Left lung (tissue), 10 donors: ENCODE measurements around the gene NOL4L. TPM values are rescaled to one million over a fixed set of nuclear protein-coding genes. Genes with fewer than 3 reads are reported as not detected.

Source experiments
- ATAC-seq: fragments of 200-7000 bp; cut with Tn5 transposase; one replicate; pipeline ENCODE4 v1.9.1; 2020; ENCODE audit warnings: moderate library complexity
- DNase-seq, 4 donors: peaks; one replicate each; pipeline ENCODE4 v3.0.0-alpha.2; 2013 to 2020
- H3K27ac ChIP-seq, 2 donors: fragments of 200-600 bp; sonication (generic) in 1 of 2; one replicate each; pipeline versions ENCODE4 v1.5.0 to v1.8.0; 2020 to 2021
- H3K27me3 ChIP-seq, 2 donors: fragments of 200-600 bp; sonication (generic) in 1 of 2; one replicate each; pipeline versions ENCODE4 v1.5.0 to v1.8.0; 2020 to 2021
- H3K36me3 ChIP-seq, 2 donors: fragments of 200-600 bp; sonication (generic) in 1 of 2; one replicate each; pipeline versions ENCODE4 v1.5.0 to v1.8.0; 2020 to 2021
- H3K4me1 ChIP-seq, 2 donors: fragments of 200-600 bp; one replicate each; pipeline ENCODE4 v1.8.0; 2021
- H3K4me3 ChIP-seq, 2 donors: fragments of 200-600 bp; sonication (generic) in 1 of 2; one replicate each; pipeline versions ENCODE4 v1.5.0 to v1.8.0; 2020 to 2021; ENCODE audit warnings: mild to moderate bottlenecking in 1 of 2
- H3K9me3 ChIP-seq, 2 donors: fragments of 200-600 bp; sonication (generic) in 1 of 2; one replicate each; pipeline versions ENCODE4 v1.5.0 to v1.8.0; 2020 to 2021
- intact Hi-C, 2 donors: fragments of 100-400 bp; cut with DNase I; formaldehyde crosslinking; loops; one replicate each; pipeline versions ENCODE4 v1.11.2 to v1.14.2; 2022
- polyA plus RNA-seq, 6 donors: library from polyadenylated mRNA; unstranded; fragments of 120-200 nt; gene quantifications; one replicate each; pipeline ENCODE4 v1.2.1, GENCODE V29; 2013; ENCODE audit not compliant: insufficient read length in 6 of 6
- total RNA-seq, 2 donors: library from RNA; stranded (reverse); fragmentation: NEBNext Ultra II Directional; extraction: Animal tissue kit (Norgen Biotek cat#: 25700); gene quantifications; one replicate each; pipeline ENCODE4 v1.2.1, GENCODE V29; 2021
- TF ChIP-seq, protein P1 (sequence below), 2 donors: fragments of 200-600 bp; sonication (generic) in 1 of 2; IDR thresholded peaks; one replicate each; pipeline versions ENCODE4 v1.5.0 to v1.8.0; 2021; ENCODE audit warnings: antibody characterized with exemption in 2 of 2
- donor health status: DM: no; HTN: yes; CAD: no.
- donor health status: DM: no; HTN: no; CAD: no.

NOL4L gene
- total and polyA plus RNA-seq, 8 donors = 16.7 to 49.0 (median 40.7) TPM

DNA sequence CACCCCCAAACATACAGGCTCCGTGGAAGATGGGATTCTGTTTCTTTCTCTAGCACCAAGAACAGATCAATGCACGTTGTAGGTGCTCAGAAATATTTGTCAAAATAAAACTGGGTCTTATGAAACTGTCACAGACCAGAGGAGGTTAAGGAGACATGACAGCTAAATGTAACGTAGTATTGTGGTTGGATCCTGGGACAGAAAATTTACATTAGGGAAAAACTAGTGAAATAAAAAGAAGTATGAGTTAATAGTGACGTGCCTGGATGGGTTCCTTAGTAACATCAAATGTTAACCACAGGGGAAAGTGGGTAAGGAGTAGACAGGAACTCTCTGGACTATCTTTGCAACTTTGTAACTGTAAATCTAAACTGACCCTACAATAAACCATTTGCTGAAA is 31.5 kb downstream of the NOL4L start:
- Histone ChIP-seq H3K4me1 (no peaks in the 10 kb centered on the region), H3K9me3 (no peaks in the 10 kb centered on the region), H3K4me3 (no peak overlapping the region), H3K27me3 (peaks cover 0 to 11% of the 10 kb centered on the region in 2 donors), H3K36me3 (no peaks in the 10 kb centered on the region), H3K27ac (no peak overlapping the region)
- TF ChIP-seq, protein P1, sequence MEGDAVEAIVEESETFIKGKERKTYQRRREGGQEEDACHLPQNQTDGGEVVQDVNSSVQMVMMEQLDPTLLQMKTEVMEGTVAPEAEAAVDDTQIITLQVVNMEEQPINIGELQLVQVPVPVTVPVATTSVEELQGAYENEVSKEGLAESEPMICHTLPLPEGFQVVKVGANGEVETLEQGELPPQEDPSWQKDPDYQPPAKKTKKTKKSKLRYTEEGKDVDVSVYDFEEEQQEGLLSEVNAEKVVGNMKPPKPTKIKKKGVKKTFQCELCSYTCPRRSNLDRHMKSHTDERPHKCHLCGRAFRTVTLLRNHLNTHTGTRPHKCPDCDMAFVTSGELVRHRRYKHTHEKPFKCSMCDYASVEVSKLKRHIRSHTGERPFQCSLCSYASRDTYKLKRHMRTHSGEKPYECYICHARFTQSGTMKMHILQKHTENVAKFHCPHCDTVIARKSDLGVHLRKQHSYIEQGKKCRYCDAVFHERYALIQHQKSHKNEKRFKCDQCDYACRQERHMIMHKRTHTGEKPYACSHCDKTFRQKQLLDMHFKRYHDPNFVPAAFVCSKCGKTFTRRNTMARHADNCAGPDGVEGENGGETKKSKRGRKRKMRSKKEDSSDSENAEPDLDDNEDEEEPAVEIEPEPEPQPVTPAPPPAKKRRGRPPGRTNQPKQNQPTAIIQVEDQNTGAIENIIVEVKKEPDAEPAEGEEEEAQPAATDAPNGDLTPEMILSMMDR (IDR thresholded peaks at IDR 0.05) = no peak
- no peak for ATAC-seq
- intact Hi-C loops = no loop called here
- no peak for DNase-seq

DNA sequence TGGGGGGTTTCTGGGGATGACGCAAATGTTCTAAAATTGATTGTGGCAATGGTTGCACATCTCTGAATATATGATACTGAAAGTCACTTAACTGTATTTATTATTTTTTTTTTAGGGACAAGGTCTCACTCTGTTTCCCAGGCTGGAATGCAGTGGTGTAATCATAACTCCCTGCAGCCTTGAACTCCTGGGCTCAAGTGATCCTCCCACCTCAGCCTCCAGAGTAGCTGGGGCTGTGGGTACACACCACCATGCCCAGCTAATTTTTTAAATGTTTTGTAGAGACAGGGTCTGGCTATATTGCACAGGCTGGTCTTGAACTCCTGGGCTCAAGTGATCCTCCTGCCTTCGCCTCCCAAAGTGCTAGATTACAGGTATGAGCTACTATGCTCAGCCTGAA is 33.4 kb downstream of the NOL4L start:
- peaks cover 0 to 2% of the 10 kb centered on the region in 2 donors for H3K27me3 ChIP-seq
- TF ChIP-seq, protein P1 (IDR thresholded peaks at IDR 0.05) = no peak
- H3K4me1 ChIP-seq = no peaks in the 10 kb centered on the region
- DNase-seq (no peak), ATAC-seq (no peak)
- H3K36me3 ChIP-seq = no peaks in the 10 kb centered on the region
- intact Hi-C loops = no loop called here
- no peak overlapping the region for H3K27ac ChIP-seq
- no peak overlapping the region for H3K4me3 ChIP-seq
- no peaks in the 10 kb centered on the region for H3K9me3 ChIP-seq

DNA sequence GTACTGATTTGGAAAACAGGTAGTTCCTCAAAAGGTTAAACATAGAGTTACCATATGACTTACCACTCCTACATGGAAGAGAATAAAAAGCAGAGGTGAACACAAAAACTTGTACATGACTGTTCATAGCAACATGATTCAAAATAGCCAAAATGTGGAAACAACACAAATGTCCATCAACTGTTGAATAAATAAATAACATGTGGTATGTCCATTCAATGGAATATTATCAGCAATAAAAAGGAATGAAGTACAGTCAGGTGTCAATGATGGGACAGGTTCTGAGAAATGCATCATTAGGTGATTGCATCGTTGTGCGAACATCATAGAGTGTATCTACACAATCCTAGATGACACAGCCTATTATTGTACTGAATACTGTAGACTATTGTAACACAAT is 35.3 kb downstream of the NOL4L start:
- H3K4me3 ChIP-seq = no peak overlapping the region
- no peak for ATAC-seq

DNA sequence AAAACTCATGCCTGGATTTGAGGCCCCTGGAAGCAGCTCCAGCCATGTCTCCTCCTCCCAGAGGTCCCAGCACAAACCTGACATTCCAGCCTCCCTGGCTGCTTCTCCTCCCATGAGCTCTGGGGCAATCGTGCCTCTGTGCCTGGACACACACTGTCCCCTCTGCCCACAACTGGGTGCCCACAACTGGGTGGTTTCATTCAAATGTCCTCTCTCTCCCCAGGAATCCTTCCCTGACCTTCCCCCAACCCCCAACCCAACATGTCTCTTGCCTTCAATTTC is 37.4 kb downstream of the NOL4L start:
- Histone ChIP-seq H3K27ac (no peak overlapping the region), H3K4me1 (no peaks in the 10 kb centered on the region), H3K36me3 (no peaks in the 10 kb centered on the region), H3K4me3 (no peak overlapping the region), H3K27me3 (no peaks in the 10 kb centered on the region), H3K9me3 (no peaks in the 10 kb centered on the region)
- intact Hi-C loops = no loop called here
- ATAC-seq (no peak), DNase-seq (no peak)
- TF ChIP-seq, protein P1 (IDR thresholded peaks at IDR 0.05) = no peak

More for the DNA sequence above, 35.3 kb downstream of the NOL4L start:
- no peaks in the 10 kb centered on the region for H3K9me3 ChIP-seq
- DNase-seq = no peak
- no peaks in the 10 kb centered on the region for H3K27me3 ChIP-seq
- TF ChIP-seq, protein P1 (IDR thresholded peaks at IDR 0.05) = no peak
- no peaks in the 10 kb centered on the region for H3K4me1 ChIP-seq
- intact Hi-C loops = no loop called here
- no peak overlapping the region for H3K27ac ChIP-seq
- no peaks in the 10 kb centered on the region for H3K36me3 ChIP-seq

DNA sequence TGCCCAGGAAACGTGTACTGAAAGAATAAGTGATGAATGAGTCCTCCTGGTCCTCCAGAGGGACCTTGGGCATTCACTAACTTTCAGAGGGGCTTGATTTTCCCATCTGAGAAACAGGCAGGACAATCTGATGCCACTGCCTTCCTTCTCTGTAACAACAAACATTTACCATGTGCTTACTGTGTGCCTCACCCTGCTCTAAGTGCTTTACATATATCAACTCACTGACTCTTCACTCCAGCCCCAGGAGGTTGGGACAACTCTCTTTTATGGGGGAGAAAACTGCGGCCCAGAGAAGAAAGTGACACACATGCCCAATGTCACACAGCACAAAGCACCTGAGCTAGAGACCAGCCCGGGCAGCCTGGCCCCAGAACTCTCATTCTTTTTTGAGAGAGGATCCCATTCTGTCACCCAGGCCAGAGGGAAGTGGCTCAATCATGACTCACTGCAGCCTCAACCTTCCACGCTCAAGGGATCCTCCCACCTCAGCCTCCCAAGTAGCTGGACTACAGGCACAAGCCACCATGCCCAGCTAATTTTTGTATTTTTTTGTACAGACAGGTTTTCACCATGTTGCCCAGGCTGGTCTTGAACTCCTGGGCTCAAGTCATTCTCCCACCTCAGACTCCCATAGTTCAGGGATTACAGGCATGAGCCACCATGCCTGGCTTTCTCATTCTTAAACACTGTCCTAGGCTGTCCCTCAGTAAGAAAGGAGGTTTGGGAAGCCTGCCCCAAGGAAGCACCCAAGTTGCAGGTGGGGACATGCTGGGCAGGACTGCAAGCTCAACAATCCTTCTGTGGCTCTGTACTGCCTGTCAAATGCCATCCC is 38.0 kb downstream of the NOL4L start:
- no peaks in the 10 kb centered on the region for H3K4me1 ChIP-seq
- no peaks in the 10 kb centered on the region for H3K36me3 ChIP-seq
- H3K9me3 ChIP-seq = no peaks in the 10 kb centered on the region
- DNase-seq (no peak), ATAC-seq (no peak)
- H3K27me3 ChIP-seq = no peaks in the 10 kb centered on the region
- intact Hi-C loops = no loop called here
- no peak overlapping the region for H3K27ac ChIP-seq
- TF ChIP-seq, protein P1 (IDR thresholded peaks at IDR 0.05) = no peak
- H3K4me3 ChIP-seq = no peak overlapping the region
